Effector memory CD4-positive, alpha-beta T cell (primary cell): ENCODE measurements around the gene TMX2.

ENCODE experiments used
- DNase-seq, 3 donors: peaks; one replicate each; pipeline ENCODE4 v3.0.0-alpha.2; 2020
- H3K27ac ChIP-seq: 2 replicates; pipeline ENCODE4 v1.7.0; 2013; ENCODE audit warnings: mild to moderate bottlenecking, low read length, moderate library complexity; ENCODE audit not compliant: insufficient read depth, poor library complexity, severe bottlenecking
- H3K27me3 ChIP-seq: replicated peaks from 2 replicates; pipeline ENCODE4 v1.7.0; 2013; ENCODE audit warnings: mild to moderate bottlenecking, low read length; ENCODE audit not compliant: insufficient read depth, control insufficient read depth, poor library complexity, severe bottlenecking
- H3K36me3 ChIP-seq: 2 replicates; pipeline ENCODE4 v1.7.0; 2013; ENCODE audit warnings: mild to moderate bottlenecking, low read length, moderate library complexity; ENCODE audit not compliant: control insufficient read depth, insufficient read depth
- H3K4me1 ChIP-seq: 2 replicates; pipeline ENCODE4 v1.7.0; 2013; ENCODE audit warnings: low read length, mild to moderate bottlenecking; ENCODE audit not compliant: control insufficient read depth, insufficient read depth, poor library complexity, severe bottlenecking
- H3K4me3 ChIP-seq: 2 replicates; pipeline ENCODE4 v1.7.0; 2013; ENCODE audit warnings: low read length, low read depth, mild to moderate bottlenecking; ENCODE audit not compliant: insufficient read depth, poor library complexity, severe bottlenecking
- H3K9me3 ChIP-seq: 2 replicates; pipeline ENCODE4 v1.7.0; 2013; ENCODE audit warnings: mild to moderate bottlenecking, low read length, moderate library complexity; ENCODE audit not compliant: control insufficient read depth

The TMX2 gene

GRCh38 chr11:57763568-57763967 lies 51.2 kb downstream of the TMX2 start:
- no peak overlapping the region for H3K4me3 ChIP-seq
- no peaks in the 10 kb centered on the region for H3K9me3 ChIP-seq
- H3K27me3 ChIP-seq = no peaks in the 10 kb centered on the region
- H3K27ac ChIP-seq = no peak overlapping the region
- no peaks in the 10 kb centered on the region for H3K4me1 ChIP-seq
- no peak for DNase-seq
- no peaks in the 10 kb centered on the region for H3K36me3 ChIP-seq

- no peaks in the 10 kb centered on the region for H3K9me3 ChIP-seq
- DNase-seq = no peak
- H3K27ac ChIP-seq = no peak overlapping the region
- H3K36me3 ChIP-seq = no peaks in the 10 kb centered on the region
- H3K27me3 ChIP-seq = no peaks in the 10 kb centered on the region
- no peak overlapping the region for H3K4me3 ChIP-seq
- H3K4me1 ChIP-seq = no peaks in the 10 kb centered on the region
These were observed 51.6 kb downstream of the TMX2 start for GRCh38 chr11:57764021-57764420.

DNA sequence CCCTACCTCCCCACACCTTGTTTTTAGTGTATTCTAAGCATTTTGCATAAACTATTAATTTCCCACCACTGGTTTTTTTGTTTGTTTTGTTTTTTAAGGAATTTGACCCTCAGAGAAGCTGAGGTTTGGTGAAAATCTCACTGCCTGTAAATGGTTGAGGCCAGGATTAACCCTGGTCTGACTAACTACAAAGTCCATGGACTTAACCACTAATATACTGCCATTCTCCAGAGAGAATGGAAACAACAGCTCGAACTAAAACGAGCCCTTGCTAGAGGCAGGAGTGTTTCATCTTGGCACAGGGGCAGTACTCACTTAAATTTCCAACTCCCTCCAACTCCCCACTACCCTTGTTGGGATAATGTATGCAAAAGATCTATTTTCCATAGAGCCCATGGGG lies 52.2 kb downstream of the TMX2 start:
- Histone ChIP-seq H3K27ac (no peak overlapping the region), H3K27me3 (no peaks in the 10 kb centered on the region), H3K4me3 (no peak overlapping the region), H3K36me3 (no peaks in the 10 kb centered on the region), H3K4me1 (no peaks in the 10 kb centered on the region), H3K9me3 (no peaks in the 10 kb centered on the region)
- no peak for DNase-seq

GRCh38 chr11:57764972-57765371 lies 52.6 kb downstream of the TMX2 start:
- no peaks in the 10 kb centered on the region for H3K27me3 ChIP-seq
- H3K9me3 ChIP-seq = no peaks in the 10 kb centered on the region
- H3K27ac ChIP-seq = no peak overlapping the region
- no peak overlapping the region for H3K4me3 ChIP-seq
- no peaks in the 10 kb centered on the region for H3K4me1 ChIP-seq
- no peak for DNase-seq
- H3K36me3 ChIP-seq = no peaks in the 10 kb centered on the region

DNA sequence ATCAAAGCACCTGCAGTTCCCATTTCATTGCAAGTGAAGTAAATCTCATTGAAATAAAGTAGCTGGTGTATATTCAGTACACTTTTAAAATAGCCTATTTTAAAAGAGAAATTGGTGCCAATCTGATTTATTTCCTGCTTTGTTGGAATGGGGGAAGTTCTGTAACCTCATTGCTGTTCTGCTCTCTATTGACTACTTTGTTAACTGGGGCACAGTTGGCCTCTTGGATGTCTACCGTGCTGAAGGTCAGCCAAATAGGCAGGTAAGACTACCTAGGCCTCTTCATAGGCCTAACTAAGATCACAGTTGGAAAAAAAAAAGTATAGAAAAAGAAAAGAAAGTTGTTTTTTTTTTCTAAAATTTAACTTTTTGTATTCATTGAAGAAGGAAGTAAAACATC lies 58.4 kb downstream of the TMX2 start:
- DNase-seq = no peak
- H3K4me3 ChIP-seq = no peak overlapping the region
- H3K27me3 ChIP-seq = no peaks in the 10 kb centered on the region
- no peaks in the 10 kb centered on the region for H3K4me1 ChIP-seq
- H3K36me3 ChIP-seq = no peaks in the 10 kb centered on the region
- no peaks in the 10 kb centered on the region for H3K9me3 ChIP-seq
- H3K27ac ChIP-seq = no peak overlapping the region

DNA sequence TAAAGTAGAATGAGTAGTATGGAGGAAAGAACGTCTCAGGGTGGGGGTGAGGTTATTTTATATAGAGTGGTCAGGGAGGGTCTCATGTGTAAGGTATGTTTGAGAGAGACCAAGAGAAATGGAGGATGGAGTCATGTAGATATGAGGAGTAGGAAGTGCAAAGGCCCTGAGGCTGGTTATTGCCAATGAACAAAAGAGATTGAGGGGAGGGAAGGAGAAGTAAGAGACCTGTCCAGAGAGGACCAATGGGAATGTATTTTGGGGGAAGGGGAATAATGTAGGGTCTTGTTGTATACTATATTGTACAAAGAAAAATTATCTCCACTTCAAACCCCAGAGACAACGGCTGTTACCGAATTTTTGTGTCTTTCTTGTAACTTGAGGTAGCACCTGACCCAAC lies 59.0 kb downstream of the TMX2 start:
- no peaks in the 10 kb centered on the region for H3K36me3 ChIP-seq
- H3K9me3 ChIP-seq = no peaks in the 10 kb centered on the region
- H3K27me3 ChIP-seq = no peaks in the 10 kb centered on the region
- H3K4me3 ChIP-seq = no peak overlapping the region
- no peak for DNase-seq
- H3K27ac ChIP-seq = no peak overlapping the region
- no peaks in the 10 kb centered on the region for H3K4me1 ChIP-seq

GRCh38 chr11:57772562-57772961 lies 60.2 kb downstream of the TMX2 start:
- Histone ChIP-seq H3K27ac (no peak overlapping the region), H3K27me3 (no peaks in the 10 kb centered on the region), H3K9me3 (no peaks in the 10 kb centered on the region), H3K4me3 (no peak overlapping the region), H3K36me3 (no peaks in the 10 kb centered on the region), H3K4me1 (no peaks in the 10 kb centered on the region)
- no peak for DNase-seq

GRCh38 chr11:57773026-57773598 lies 60.7 kb downstream of the TMX2 start:
- Histone ChIP-seq H3K27ac (no peak overlapping the region), H3K9me3 (no peaks in the 10 kb centered on the region), H3K4me1 (no peaks in the 10 kb centered on the region), H3K27me3 (no peaks in the 10 kb centered on the region), H3K4me3 (no peak overlapping the region), H3K36me3 (no peaks in the 10 kb centered on the region)
- no peak for DNase-seq

DNA sequence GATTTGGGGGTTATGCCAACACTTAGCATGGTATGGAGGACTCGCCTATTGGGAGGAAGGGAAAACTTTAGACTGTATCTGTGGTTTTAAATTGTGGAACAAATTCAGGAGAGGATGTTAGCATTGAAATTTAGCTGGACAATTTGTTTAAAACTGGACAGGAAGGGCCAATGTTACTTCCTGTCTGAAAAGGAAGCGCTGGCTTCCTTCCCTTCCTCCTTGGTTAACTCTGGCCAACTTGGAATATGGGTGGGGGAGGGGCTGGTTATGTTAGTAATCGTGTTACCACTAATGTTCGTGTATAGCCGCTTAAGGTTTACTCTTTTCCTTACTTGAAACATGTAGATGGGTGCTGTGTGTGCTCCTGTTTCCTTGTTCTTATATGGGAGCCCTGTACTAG lies 63.1 kb downstream of the TMX2 start:
- no peaks in the 10 kb centered on the region for H3K4me1 ChIP-seq
- H3K4me3 ChIP-seq = no peak overlapping the region
- no peaks in the 10 kb centered on the region for H3K36me3 ChIP-seq
- H3K9me3 ChIP-seq = no peaks in the 10 kb centered on the region
- no peak for DNase-seq
- no peaks in the 10 kb centered on the region for H3K27me3 ChIP-seq
- H3K27ac ChIP-seq = no peak overlapping the region

- no peak for DNase-seq
- Histone ChIP-seq H3K36me3 (no peaks in the 10 kb centered on the region), H3K27me3 (no peaks in the 10 kb centered on the region), H3K4me1 (no peaks in the 10 kb centered on the region), H3K27ac (no peak overlapping the region), H3K4me3 (no peak overlapping the region), H3K9me3 (no peaks in the 10 kb centered on the region)
These were observed 63.7 kb downstream of the TMX2 start for GRCh38 chr11:57776031-57776521.
